ENCODE data around the gene LYZL2.
"Not testable (repeated sequence)": the region's sequence is repeated elsewhere in the genome, so short reads cannot be mapped to it uniquely, and the experiment has no call there.

- TF ChIP-seq CTCF, POLR2A, EP300 (IDR thresholded peaks at IDR 0.05): not testable (repeated sequence)
These were observed 32.8 kb downstream of the LYZL2 start for GRCh38 chr10:30596493-30597432.

Measured in tibial nerve (tissue), 4 donors.